MM.1S (cell line): Measurements from ENCODE around the gene IST1.

Source experiments
- DNase-seq: peaks from one replicate; pipeline ENCODE4 v3.0.0-alpha.2; 2015
- H2AFZ ChIP-seq: fragments of 300-600 bp; sonication (generic); 2 replicates; pipeline ENCODE4 v1.6.0; 2016; ENCODE audit warnings: antibody characterized with exemption, low read length
- H3F3A ChIP-seq: fragments of 300-600 bp; sonication (generic); 2 replicates; pipeline ENCODE4 v1.6.1; 2016; ENCODE audit warnings: mild to moderate bottlenecking, antibody characterized with exemption, low read length, moderate library complexity, mixed read lengths; ENCODE audit not compliant: insufficient read depth
- H3K27ac ChIP-seq: fragments of 300-600 bp; sonication (generic); 2 replicates; pipeline ENCODE4 v1.5.1; 2016; ENCODE audit warnings: mild to moderate bottlenecking, low read length
- H3K27me3 ChIP-seq: fragments of 300-600 bp; sonication (generic); replicated peaks from 2 replicates; pipeline ENCODE4 v1.6.0; 2016; ENCODE audit warnings: low read length; ENCODE audit not compliant: insufficient read depth
- H3K36me3 ChIP-seq: fragments of 300-600 bp; sonication (generic); replicated peaks from 2 replicates; pipeline ENCODE4 v1.6.1; 2016; ENCODE audit warnings: mild to moderate bottlenecking, low read length, mixed read lengths; ENCODE audit not compliant: insufficient read depth
- H3K4me1 ChIP-seq: fragments of 300-600 bp; sonication (generic); 2 replicates; pipeline ENCODE4 v1.6.1; 2016; ENCODE audit warnings: low read length, mixed read lengths
- H3K4me2 ChIP-seq: fragments of 300-600 bp; sonication (generic); 2 replicates; pipeline ENCODE4 v1.6.0; 2016; ENCODE audit warnings: low read depth, low read length
- H3K4me3 ChIP-seq: fragments of 300-600 bp; sonication (generic); 2 replicates; pipeline ENCODE4 v1.5.1; 2016; ENCODE audit warnings: low read length, mixed read lengths
- H3K79me2 ChIP-seq: fragments of 300-600 bp; sonication (generic); 2 replicates; pipeline ENCODE4 v1.6.1; 2016; ENCODE audit warnings: mixed run types, low read length, mixed read lengths
- H3K9ac ChIP-seq: fragments of 300-600 bp; sonication (generic); 2 replicates; pipeline ENCODE4 v1.6.1; 2016; ENCODE audit warnings: low read length, mixed read lengths
- H3K9me2 ChIP-seq: fragments of 300-600 bp; sonication (generic); replicated peaks from 2 replicates; pipeline ENCODE4 v1.6.1; 2016; ENCODE audit warnings: mild to moderate bottlenecking, low read length, mixed read lengths; ENCODE audit not compliant: insufficient read depth
- H3K9me3 ChIP-seq: fragments of 300-600 bp; sonication (generic); replicated peaks from 2 replicates; pipeline ENCODE4 v1.6.1; 2016; ENCODE audit warnings: mild to moderate bottlenecking, low read length, mixed read lengths; ENCODE audit not compliant: insufficient read depth
- H4K20me1 ChIP-seq: fragments of 300-600 bp; sonication (generic); 2 replicates; pipeline ENCODE4 v1.6.1; 2016; ENCODE audit warnings: mild to moderate bottlenecking, low read length, moderate library complexity, mixed read lengths; ENCODE audit not compliant: insufficient read depth
- CTCF ChIP-seq: fragments of 300-600 bp; sonication (generic); IDR thresholded peaks from 2 replicates; pipeline ENCODE4 v1.5.1; 2016; ENCODE audit warnings: antibody characterized with exemption, low read length, mixed read lengths
- EZH2 ChIP-seq: fragments of 300-600 bp; sonication (generic); optimal IDR thresholded peaks from 2 replicates; pipeline ENCODE3; 2017; ENCODE audit warnings: low read depth, mild to moderate bottlenecking, antibody characterized with exemption, low read length, mixed read lengths
- EZH2phosphoT487 ChIP-seq: fragments of 300-600 bp; sonication (generic); IDR thresholded peaks from 2 replicates; pipeline ENCODE4 v1.6.1; 2018; ENCODE audit warnings: antibody characterized with exemption, low read length

Gene IST1

GRCh38 chr16:71916397-71916920, 21.1 kb downstream of the IST1 start:
- H3K4me2 ChIP-seq: peak overlapping the region; percentile 6; the same call in 1 of the 2 replicates
- peaks cover 46% of the 10 kb centered on the region for H3K4me1 ChIP-seq

DNA sequence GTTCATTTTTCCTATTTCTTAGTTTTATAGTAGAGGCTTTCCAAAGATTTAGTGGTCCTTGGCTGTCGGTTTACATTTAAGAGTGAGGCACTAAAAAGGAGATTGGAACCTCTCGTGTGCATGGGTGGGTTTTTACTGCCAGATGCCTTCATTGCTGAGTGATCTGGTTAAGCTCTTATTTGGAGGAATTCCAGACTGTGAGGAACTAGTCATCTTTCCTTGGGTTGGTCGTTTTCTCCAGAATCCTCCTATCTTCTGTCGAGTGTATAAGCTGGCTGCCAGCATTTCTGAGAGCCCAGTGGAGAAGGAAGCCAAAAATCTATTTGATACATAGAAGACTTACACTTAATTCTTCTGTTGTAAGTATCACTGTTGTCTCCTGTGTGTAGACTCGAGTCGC, 22.6 kb downstream of the IST1 start:
- H4K20me1 ChIP-seq: peaks cover 23% of the 10 kb centered on the region

More at GRCh38 chr16:71916397-71916920, 21.1 kb downstream of the IST1 start:
- Histone ChIP-seq H4K20me1 (peaks cover 27% of the 10 kb centered on the region), H3K9me2 (no peaks in the 10 kb centered on the region), H3K79me2 (peaks cover 100% of the 10 kb centered on the region), H3K27me3 (no peaks in the 10 kb centered on the region), H3K36me3 (peaks cover 17% of the 10 kb centered on the region), H3K27ac (no peak overlapping the region), H3K9me3 (no peaks in the 10 kb centered on the region), H3K4me3 (no peak overlapping the region), H3F3A (peaks cover 4% of the 10 kb centered on the region), H3K9ac (no peak overlapping the region), H2AFZ (no peak overlapping the region)
- TF ChIP-seq EZH2 (no peak), EZH2phosphoT487 (no peak), CTCF (no peak)
- DNase-seq: no peak

GRCh38 chr16:71919035-71919434, 23.7 kb downstream of the IST1 start:
- Histone ChIP-seq H3K4me1 (peaks cover 33% of the 10 kb centered on the region), H3K4me2 (peak overlapping the region; percentile 16; the same call in 1 of the 2 replicates), H3K79me2 (peaks cover 94% of the 10 kb centered on the region), H3K36me3 (peaks cover 33% of the 10 kb centered on the region), H4K20me1 (peaks cover 17% of the 10 kb centered on the region; the same call in 1 of the 2 replicates), H3K9me2 (no peaks in the 10 kb centered on the region), H3K27ac (peak overlapping the region; percentile 32; the same call in 1 of the 2 replicates), H3K9me3 (no peaks in the 10 kb centered on the region), H3K4me3 (no peak overlapping the region), H3K9ac (no peak overlapping the region), H2AFZ (no peak overlapping the region), H3K27me3 (no peaks in the 10 kb centered on the region), H3F3A (peaks cover 4% of the 10 kb centered on the region)
- peak; percentile 17 for DNase-seq
- TF ChIP-seq CTCF (no peak), EZH2phosphoT487 (no peak), EZH2 (no peak)

More for the DNA sequence above, 22.6 kb downstream of the IST1 start:
- Histone ChIP-seq H3K4me2 (no peak overlapping the region), H3F3A (peaks cover 4% of the 10 kb centered on the region), H3K9me2 (no peaks in the 10 kb centered on the region), H3K36me3 (peaks cover 27% of the 10 kb centered on the region), H3K4me1 (peaks cover 37% of the 10 kb centered on the region), H3K9me3 (no peaks in the 10 kb centered on the region), H3K4me3 (no peak overlapping the region), H3K27ac (no peak overlapping the region), H3K79me2 (peaks cover 96% of the 10 kb centered on the region), H2AFZ (no peak overlapping the region), H3K9ac (no peak overlapping the region), H3K27me3 (no peaks in the 10 kb centered on the region)
- no peak for DNase-seq
- no peak for TF ChIP-seq EZH2phosphoT487
- no peak for TF ChIP-seq CTCF
- no peak for TF ChIP-seq EZH2
